DND-41 (cell line): ENCODE results near the gene GLRA1.

Experiments
- EZH2 ChIP-seq: IDR thresholded peaks from 3 replicates; pipeline ENCODE4 v1.6.1; 2012; ENCODE audit warnings: borderline replicate concordance, low read depth, mild to moderate bottlenecking, moderate library complexity, low read length, inconsistent platforms; ENCODE audit not compliant: severe bottlenecking
- TF ChIP-seq, protein P1 (sequence below): IDR thresholded peaks from 2 replicates; pipeline ENCODE4 v1.5.1; 2012; ENCODE audit warnings: borderline replicate concordance, low read length, moderate library complexity, mild to moderate bottlenecking; ENCODE audit not compliant: poor library complexity, severe bottlenecking; ENCODE audit errors: extremely low read depth

GRCh38 chr5:151822141-151822540 lies 102.5 kb downstream of the GLRA1 start:
- TF ChIP-seq, protein P1, sequence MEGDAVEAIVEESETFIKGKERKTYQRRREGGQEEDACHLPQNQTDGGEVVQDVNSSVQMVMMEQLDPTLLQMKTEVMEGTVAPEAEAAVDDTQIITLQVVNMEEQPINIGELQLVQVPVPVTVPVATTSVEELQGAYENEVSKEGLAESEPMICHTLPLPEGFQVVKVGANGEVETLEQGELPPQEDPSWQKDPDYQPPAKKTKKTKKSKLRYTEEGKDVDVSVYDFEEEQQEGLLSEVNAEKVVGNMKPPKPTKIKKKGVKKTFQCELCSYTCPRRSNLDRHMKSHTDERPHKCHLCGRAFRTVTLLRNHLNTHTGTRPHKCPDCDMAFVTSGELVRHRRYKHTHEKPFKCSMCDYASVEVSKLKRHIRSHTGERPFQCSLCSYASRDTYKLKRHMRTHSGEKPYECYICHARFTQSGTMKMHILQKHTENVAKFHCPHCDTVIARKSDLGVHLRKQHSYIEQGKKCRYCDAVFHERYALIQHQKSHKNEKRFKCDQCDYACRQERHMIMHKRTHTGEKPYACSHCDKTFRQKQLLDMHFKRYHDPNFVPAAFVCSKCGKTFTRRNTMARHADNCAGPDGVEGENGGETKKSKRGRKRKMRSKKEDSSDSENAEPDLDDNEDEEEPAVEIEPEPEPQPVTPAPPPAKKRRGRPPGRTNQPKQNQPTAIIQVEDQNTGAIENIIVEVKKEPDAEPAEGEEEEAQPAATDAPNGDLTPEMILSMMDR: no peak
- no peak for TF ChIP-seq EZH2
